GM19099 (cell line): ENCODE data around the gene SLC2A8.

Experiments used
- POLR2A ChIP-seq: IDR thresholded peaks from 3 replicates; pipeline ENCODE4 v1.6.1; 2011; ENCODE audit warnings: low read depth; ENCODE audit not compliant: insufficient read length; ENCODE audit errors: extremely low read depth

Gene SLC2A8

DNA sequence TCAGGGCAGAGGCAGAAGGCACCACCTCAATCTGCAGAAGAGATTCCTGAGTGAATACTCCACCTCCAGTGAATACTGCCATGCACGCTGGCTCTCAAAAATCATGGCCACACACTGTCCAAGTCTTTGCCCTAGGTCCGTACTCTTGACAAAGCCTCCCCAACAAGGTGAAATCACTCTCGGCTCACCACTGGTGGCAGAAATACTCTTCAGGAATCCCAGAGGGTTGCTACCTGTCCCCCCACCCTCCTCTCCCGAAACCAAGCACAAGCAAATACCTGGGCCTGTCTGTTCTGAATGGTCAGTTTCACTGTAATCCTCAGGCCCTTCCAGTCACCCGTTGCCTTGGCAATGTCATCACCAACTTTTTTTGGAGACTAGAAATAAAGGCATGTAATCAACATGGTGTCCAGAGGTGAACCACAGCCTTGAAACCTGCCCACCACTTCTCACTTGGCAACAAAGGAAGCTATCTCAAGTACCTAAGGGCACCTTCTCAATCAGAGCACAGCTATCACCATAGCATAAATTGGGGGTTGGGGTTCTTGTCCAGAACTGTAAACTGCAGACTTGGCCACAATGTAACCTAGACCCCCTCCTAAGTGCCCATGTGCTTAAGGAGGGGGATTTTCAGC, 52.5 kb downstream of the SLC2A8 start:
- no peak for TF ChIP-seq POLR2A

- TF ChIP-seq POLR2A = no peak
These were observed 53.3 kb downstream of the SLC2A8 start for GRCh38 chr9:127450243-127450760.

DNA sequence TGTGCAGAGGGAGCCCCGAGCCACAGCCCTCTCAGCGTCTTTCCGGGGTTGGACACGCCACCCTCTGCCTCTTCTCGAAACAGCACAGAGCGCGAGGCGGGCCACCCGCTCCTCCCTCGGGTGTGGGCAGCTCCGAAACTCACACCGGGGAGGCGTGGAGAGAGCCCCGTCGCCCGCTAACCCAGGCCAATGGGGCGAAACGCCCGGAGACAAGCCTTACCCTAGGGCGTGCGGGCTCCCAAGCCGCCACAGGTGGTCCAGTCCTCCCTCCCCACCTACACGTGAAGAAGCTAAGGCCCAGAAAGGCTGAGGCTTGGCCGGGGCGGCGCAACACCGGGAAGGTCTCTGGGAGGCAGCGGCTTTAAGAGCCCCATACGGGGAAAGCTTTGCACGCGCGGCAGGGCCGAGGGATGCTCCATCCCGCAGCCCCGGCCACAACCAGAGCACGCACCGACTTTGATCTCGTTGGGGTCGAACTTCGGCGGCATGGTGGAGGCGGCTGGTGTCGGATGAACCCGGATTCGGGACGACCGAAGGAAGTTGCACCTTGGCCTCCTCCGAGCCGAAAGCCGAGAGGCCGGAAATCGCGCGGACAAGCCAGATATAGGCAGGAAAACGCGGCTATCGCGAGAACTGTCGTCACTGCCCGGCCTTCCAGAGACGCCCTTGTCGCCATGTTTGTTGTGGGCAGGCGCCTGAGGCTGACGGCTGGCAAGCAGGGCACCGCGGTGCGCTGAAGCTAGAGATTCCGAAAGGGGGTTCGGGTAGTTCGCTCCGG, 54.0 kb downstream of the SLC2A8 start, which contains the start of the genes LRSAM1 and RPL12:
LRSAM1 (plus strand) TSS at position 681 of the 778 bp plus-strand sequence. CDS start 3,018 bp downstream, outside the sequence.
RPL12 (minus strand) TSS at position 577 of the 778 bp plus-strand sequence; CDS start at position 488, 89 bp downstream.
- TF ChIP-seq POLR2A = peak; percentile 100

GRCh38 chr9:127451608-127451857, 54.6 kb downstream of the SLC2A8 start:
- TF ChIP-seq POLR2A = no peak

- TF ChIP-seq POLR2A = no peak
These were observed 55.1 kb downstream of the SLC2A8 start for GRCh38 chr9:127451858-127452656.

DNA sequence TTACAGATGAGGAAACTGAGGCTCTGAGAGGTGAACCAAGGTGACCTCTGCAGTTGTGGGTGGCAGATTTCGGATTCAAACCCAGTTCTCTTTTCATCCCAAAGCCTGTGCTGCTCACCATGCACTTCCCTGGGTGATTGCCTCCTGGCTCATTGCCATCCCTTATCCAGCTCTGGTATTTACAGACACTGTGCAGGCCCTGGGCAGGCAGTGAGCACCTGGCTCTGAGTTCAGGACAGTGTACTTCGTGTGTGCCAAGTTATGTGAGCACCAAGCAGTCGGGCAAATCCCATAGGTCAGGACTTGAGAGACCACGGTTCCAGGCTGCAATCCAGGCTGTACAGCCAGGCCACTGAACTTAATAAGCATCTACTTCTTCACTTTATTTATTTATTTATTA, 55.7 kb downstream of the SLC2A8 start:
- no peak for TF ChIP-seq POLR2A

- TF ChIP-seq POLR2A = no peak
These were observed 58.5 kb downstream of the SLC2A8 start for GRCh38 chr9:127455324-127455992.

DNA sequence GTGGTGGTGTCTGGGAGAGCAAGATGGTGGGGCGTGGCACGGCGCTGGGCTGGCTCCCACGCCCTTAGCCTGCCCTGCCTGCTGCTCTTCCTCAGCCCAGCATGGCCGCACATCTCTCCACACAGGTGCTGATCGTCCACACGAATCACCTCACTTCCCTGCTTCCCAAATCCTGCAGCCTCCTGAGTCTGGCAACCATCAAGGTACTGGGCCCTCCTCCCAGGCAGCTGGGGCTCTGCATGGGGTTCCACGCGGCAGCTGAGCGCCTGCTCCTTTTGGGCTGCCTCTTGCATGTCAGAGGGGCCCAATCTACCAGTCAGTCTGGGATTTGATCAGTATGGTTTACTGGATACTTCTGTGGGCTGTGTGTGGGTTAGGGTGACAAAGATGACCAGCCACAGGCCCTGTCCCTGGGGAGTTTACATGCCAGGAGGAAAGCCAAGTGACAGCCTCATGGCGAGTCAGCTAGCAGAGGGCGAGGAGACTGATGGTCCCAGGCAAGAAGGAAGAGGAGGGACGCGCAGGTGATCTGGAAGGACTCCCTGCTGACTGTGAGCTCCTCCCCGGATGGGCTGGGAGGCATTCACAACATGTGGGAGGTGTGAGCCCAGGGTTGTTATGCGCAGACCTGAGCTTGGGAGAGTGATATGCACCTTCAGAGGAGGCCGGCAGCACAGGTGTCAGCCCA, 60.4 kb downstream of the SLC2A8 start:
- no peak for TF ChIP-seq POLR2A
